T-helper 2 cell (primary cell): ENCODE results near the gene ZNF256.

ENCODE experiments used
- DNase-seq, 5 experiments: peaks; one replicate each; pipeline versions ENCODE4 v3.0.0 to v3.0.0-alpha.2; 2012 to 2022
- total RNA-seq, 2 donors: gene quantifications; one replicate each; lab custom pipeline; 2026; lab: John Stamatoyannopoulos, UW

Gene ZNF256
- total RNA-seq = 5.9 to 13.9 reads per million in 2 donors

GRCh38 chr19:57947419-57948134 is at the start of gene ZNF256:
Gene ZNF256 (minus strand): TSS chr19:57947706. CDS start chr19:57947474, 232 bp downstream.
- peak; percentile 50 to 94 (median 77) for DNase-seq

GRCh38 chr19:57992841-57993240 is 45.3 kb upstream of the ZNF256 start:
- DNase-seq = no peak

GRCh38 chr19:57978586-57979289 is 31.2 kb upstream of the ZNF256 start:
- no peak for DNase-seq

GRCh38 chr19:57974434-57974833 is 26.9 kb upstream of the ZNF256 start, which contains the start of gene C19orf18:
Gene C19orf18 (minus strand): TSS chr19:57974534. CDS start chr19:57974432, 102 bp downstream.
- DNase-seq = no peak

- DNase-seq = no peak
Observed at GRCh38 chr19:57964761-57965160, 17.3 kb upstream of the ZNF256 start.

- no peak for DNase-seq
Observed at GRCh38 chr19:57961785-57962184, 14.3 kb upstream of the ZNF256 start.

- DNase-seq = no peak
Observed at GRCh38 chr19:57954996-57955395, 7.5 kb upstream of the ZNF256 start.

GRCh38 chr19:57949702-57950101 is 2.2 kb upstream of the ZNF256 start:
- no peak for DNase-seq

- no peak for DNase-seq
Observed at GRCh38 chr19:57949296-57949695, 1.8 kb upstream of the ZNF256 start.

- no peak for DNase-seq
Observed at GRCh38 chr19:57947088-57947418, 453 bp downstream of the ZNF256 start.

GRCh38 chr19:57946316-57946715 is 1.2 kb downstream of the ZNF256 start:
- DNase-seq = no peak

GRCh38 chr19:57941593-57941992 is 5.9 kb downstream of the ZNF256 start:
- DNase-seq = no peak

- DNase-seq = no peak
Observed at GRCh38 chr19:57935731-57936130, 11.8 kb downstream of the ZNF256 start.

GRCh38 chr19:57934820-57935665 is 12.5 kb downstream of the ZNF256 start, which contains the start of gene ZNF418:
Gene ZNF418 (minus strand): TSS chr19:57935402. CDS start chr19:57933822, 1,580 bp downstream.
- DNase-seq = peak in 3 of 5 experiments; percentile 14 to 74 (median 24)

GRCh38 chr19:57927587-57927986 is 19.9 kb downstream of the ZNF256 start:
- no peak for DNase-seq

- DNase-seq = peak; percentile 60 to 97 (median 85)
Observed at GRCh38 chr19:57916168-57916995, 31.1 kb downstream of the ZNF256 start, which contains the start of gene ZNF417. Gene ZNF417 (minus strand): TSS chr19:57916592. CDS start chr19:57916411, 181 bp downstream.

- no peak for DNase-seq
Observed at GRCh38 chr19:57914531-57914930, 33.0 kb downstream of the ZNF256 start.

GRCh38 chr19:57907394-57907793 is 40.1 kb downstream of the ZNF256 start:
- no peak for DNase-seq

- DNase-seq = no peak
Observed at GRCh38 chr19:57905258-57905657, 42.2 kb downstream of the ZNF256 start.

GRCh38 chr19:57903618-57904184 is 43.8 kb downstream of the ZNF256 start:
- DNase-seq = no peak

- peak in 1 of 5 experiments; percentile 24 for DNase-seq
Observed at GRCh38 chr19:57900311-57900710, 47.2 kb downstream of the ZNF256 start.
